Activated T-cell treated with anti-CD3 and anti-CD28 coated beads for 48 hours (primary cell): ENCODE results near the gene RGS7BP.

Source experiments
- DNase-seq: peaks from one replicate; pipeline ENCODE4 v3.0.0-alpha.2; 2020; ENCODE audit warnings: low read depth

RGS7BP gene

DNA sequence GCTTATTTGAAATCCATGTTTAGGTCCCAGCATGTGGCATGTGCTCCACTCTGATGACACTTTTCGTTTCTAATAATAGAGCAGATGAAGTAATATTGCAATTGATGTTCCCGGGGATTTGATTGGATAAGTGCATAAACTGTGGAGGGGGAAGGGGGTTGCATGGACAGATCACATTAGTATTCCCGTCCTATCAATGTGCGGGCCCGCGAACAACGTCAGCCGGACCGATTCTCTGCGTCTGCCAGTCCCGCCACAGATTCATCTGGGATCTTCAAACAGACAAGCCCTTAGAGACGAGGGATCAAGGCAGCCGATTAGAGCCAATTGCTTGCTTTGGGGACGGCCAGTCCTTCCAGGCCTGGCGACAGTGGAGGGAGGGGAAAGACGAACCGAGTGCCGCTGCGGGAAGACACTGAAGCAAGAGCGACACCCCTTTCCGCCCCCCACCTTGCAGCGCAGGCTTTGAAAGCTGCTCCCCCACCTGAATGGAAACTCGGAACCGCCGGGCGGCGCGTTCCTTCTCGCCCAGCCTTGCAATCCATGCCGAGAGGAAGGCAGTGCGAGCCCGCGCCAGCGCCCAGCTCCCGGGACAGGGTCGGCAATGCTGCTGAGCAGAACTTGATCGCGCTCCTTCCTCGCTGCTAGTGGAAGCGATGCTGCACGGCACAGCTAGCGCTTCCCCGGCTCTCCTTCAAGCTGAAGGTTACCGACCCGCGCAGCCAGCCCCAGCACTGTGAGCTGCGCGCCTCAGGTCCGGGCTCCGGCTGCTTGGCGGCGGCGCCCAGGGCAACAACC is at the start of gene RGS7BP:
Gene RGS7BP (plus strand): TSS at position 247 of the 798 bp plus-strand sequence. CDS start 610 bp downstream, outside the sequence.
- peak; percentile 4 for DNase-seq

GRCh38 chr5:64457846-64458245 is 48.0 kb upstream of the RGS7BP start:
- DNase-seq = no peak

DNA sequence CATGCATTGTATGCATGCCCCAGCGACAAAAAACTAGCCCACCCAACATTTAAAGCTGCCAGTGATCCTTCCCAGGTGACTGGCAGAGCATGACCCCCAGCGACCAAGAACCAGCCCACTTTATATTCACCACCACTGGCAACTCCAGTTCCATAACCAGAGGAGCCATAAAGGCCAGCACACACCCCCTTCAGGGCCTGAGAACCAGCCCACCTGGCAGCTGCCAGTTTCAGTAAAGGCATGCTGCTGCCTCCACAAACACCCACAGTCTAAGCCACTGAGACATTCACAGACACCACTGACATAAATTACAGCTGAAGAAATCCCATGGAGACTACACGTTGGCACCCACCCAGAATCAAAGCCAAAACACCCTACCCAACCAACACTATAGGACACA is 46.9 kb upstream of the RGS7BP start:
- no peak for DNase-seq

DNA sequence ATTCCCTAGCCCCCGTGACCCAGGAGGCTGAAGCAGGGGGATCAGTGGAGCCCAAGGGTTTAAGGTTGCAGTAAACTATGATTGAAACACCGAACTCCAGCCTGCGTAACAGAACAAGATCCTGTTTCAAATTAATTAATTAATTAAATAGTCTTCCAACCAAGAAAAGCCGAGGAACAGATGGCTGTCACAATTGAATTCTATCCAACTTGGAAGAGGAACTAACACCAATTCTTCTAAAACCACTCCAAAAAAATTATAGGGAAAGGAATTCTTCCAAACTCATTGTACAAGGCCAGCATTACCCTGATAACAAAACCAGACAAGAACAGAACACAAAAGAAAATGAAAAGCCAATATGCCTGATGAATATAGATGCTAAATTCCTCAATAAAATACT is 43.4 kb upstream of the RGS7BP start:
- DNase-seq = no peak

GRCh38 chr5:64486163-64486562 is 19.7 kb upstream of the RGS7BP start:
- DNase-seq = no peak

DNA sequence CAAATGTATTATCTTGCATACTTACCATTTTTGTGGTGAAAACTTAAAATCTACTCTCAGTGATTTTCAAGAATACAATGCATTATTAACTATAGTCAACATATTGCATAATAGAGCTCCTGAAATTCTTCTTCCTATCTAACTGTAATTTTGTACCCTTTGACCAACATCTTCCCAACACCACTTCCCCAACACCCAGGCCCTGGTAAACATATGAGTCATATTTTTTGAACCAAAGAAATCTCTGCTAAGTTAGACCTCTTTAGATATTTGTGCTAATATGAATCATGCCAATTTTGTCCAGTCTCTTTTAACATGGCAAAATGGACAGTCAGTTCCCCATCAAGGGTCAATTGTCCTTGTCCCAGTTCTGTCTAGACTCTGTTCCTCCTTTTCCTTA is 18.5 kb upstream of the RGS7BP start:
- no peak for DNase-seq

DNA sequence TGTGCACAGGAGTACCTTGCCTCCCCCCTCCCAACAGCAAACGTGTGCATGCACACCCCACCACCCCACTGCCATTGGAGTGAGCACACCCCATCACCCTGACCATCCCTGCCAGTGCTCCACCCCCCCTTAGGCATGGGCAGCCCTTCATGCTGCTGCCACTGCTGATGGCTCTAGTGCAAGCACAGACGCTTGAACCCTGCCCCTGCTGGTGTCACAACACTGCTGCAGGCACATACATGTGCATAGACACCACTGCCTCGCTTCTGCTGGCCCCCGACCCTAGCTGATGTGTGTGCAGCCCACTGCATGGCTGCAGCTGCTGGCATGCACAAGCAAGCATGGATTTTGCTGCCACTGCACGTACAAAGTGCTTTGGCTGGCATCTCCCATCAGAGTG is 16.0 kb upstream of the RGS7BP start:
- DNase-seq = no peak

DNA sequence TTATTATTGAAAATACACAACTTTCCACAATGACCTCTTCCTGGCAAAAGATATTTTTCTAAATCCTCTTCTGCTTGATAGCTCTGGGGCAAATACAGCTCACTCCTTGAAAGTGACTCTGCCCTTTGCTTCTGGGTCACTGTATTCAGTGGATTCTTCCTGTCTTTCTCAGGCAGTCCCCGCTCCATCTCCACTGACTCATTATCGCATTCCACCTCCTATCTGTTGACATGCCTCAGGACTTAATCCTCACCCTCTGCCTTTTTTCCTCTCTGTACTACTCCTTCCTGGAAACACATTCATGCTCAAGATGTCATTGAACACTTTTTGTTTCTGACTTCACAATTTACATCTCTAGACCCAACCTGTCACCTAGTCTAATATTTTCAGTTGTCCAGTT is 8.4 kb upstream of the RGS7BP start:
- no peak for DNase-seq

- no peak for DNase-seq
These were observed 3.6 kb upstream of the RGS7BP start for GRCh38 chr5:64502196-64502595.

DNA sequence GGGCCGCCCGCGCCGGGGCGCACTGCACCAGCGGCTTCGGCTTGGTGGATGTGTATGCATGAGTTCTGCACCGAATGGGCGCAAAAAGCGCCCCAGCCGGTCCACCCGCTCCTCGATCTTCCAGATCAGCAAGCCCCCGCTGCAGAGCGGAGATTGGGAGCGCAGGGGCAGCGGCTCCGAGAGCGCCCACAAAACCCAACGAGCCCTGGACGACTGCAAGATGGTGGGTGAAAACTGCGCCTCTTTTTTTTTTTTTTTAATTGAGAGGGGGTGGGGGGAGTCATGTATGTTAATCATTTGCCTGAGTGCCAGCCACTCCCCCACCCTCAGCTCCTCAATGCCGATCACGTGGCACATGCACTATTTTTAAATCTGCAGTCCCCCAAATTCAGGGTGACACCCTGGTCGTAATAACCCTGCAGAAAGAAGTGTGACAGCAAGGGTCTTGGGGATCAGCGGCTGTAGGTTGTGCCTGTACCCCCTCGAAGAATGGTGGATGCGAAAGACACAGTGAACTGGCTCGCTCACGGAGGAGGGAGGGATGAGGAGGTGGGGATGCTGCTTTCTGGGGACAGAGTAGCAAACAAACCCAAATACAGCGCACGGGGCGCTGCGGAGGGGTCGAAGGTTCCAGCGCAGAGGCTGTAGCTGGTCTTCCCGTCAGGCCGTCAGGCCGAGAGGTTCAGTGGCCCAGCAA is 900 bp downstream of the RGS7BP start:
- no peak for DNase-seq

- no peak for DNase-seq
These were observed 1.4 kb downstream of the RGS7BP start for GRCh38 chr5:64507264-64507605.

GRCh38 chr5:64509828-64510227 is 4.0 kb downstream of the RGS7BP start:
- no peak for DNase-seq

GRCh38 chr5:64513492-64513891 is 7.7 kb downstream of the RGS7BP start:
- no peak for DNase-seq

GRCh38 chr5:64514612-64515011 is 8.8 kb downstream of the RGS7BP start:
- DNase-seq = no peak

DNA sequence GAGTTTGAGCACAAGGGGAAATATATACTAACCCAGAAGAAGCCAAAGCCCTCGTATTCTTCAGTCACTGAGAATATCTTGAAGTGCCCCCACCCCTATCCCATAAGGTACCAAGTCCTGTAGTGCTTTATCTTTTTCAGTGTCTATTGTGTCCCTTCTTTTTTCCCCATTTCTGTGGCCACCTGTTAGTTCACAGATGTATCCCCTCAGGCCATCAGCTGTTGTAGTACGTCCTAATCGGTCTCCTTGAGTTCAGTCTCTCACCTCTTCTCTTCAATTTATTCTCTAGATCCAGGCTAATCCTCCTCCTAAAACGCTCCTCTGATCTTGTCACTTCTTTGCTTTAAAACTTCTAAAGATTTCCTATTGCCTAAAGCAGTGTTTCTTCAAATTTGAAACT is 10.4 kb downstream of the RGS7BP start:
- no peak for DNase-seq

DNA sequence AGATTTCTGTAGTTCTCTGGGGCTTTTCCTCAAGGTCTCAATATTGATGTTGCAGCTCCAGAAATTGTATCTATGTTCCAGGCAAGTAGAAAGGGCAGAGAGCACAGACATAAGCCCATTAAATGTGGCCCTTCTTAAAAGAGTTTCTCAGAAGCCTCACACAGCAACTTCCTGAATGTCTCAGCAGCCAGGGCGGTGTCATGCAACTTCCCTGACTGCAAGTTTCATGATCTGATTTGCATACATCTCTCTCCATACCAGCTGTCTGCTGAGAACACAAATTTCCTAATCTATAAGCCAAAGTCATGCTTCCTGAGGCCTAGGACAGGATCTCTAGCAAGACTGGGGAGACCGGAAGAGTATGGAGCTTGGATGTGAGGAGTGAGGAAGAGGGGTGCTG is 13.0 kb downstream of the RGS7BP start:
- DNase-seq = no peak

DNA sequence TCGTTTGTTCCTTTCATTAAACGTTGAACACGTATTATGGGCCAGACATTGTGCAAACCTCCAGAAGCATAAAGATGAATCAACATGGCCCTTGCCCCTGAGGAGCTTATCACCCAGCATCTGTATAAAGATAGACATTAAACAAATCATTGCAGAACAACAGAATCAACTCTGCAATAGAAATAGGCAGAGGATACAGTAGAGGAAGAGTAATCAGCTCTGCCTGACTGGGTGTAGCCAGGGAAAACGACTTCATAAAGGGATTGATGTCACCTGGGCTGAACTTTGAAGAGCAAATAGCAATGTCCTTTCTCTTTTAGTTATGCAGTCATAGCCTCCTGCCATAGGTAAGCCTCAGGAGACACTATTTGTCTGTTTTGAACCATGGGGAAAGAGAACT is 13.4 kb downstream of the RGS7BP start:
- DNase-seq = no peak

GRCh38 chr5:64526734-64527439 is 21.1 kb downstream of the RGS7BP start:
- no peak for DNase-seq

- DNase-seq = no peak
These were observed 24.3 kb downstream of the RGS7BP start for GRCh38 chr5:64530076-64530475.

- DNase-seq = no peak
These were observed 26.4 kb downstream of the RGS7BP start for GRCh38 chr5:64532212-64532611.

DNA sequence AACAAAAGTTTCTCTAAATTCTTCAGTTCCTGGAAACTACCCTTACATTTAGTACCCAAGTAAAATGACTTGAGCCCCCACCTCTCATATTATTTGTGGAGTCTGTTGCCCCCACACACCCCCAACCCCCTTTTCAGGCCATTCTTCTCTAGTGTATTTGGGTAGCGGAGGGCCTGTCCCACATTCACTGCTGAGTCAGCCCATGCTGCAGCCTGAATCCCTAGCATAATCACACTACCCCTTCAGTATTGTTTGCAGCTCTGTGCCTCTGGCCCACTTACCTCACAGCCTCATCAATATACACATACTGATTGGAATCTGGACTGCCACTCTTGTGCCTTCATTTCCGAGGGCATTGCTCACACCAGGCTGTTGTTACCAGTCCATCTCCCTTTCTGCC is 26.8 kb downstream of the RGS7BP start:
- DNase-seq = no peak

DNA sequence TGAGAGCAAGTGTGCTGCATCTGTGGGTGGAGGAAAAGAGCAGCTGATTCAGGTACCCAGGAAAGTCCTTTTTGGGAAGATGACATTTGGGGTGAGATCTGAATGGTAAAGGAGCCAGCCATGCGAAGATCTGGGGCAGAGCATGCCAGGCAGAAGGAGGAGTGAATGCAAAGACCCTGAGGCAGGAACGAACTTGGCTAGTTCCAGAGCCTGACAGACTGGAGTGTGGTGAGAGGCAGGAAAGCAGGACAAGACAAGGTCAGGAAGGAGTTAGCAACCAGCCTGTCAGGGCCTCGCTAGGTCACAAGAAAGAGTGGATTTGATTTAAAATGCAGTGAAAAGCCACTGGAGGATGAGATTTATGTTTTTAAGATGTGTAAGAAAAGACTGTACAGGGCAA is 28.2 kb downstream of the RGS7BP start:
- DNase-seq = no peak

DNA sequence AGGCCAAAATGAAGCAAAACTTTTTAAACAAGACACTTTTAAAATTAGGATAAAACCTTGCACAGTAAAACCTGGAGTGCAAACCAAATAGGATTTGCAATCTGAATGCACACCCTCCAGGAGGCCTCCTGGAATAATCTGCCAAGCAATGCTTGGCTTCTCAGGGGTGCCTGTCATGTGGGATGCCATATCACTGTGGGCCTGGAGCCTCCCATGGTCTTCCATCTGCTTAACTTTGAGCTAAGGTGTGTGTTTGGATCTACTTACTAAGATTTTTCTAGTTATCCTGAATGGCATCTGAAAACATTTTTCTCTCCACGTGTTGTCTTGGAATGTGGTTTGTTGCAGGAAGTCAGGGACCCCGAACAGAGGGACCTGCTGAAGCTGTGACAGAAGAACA is 52.1 kb downstream of the RGS7BP start:
- no peak for DNase-seq
